GM21526 (cell line): ENCODE data around the gene SUGP2.

Experiments
- ATAC-seq: cut with Tn5 transposase; IDR thresholded peaks from one replicate; pipeline ENCODE4 v1.9.1; 2021; ENCODE audit warnings: moderate library complexity; ENCODE audit not compliant: unreplicated experiment, low FRiP score

The SUGP2 gene

DNA sequence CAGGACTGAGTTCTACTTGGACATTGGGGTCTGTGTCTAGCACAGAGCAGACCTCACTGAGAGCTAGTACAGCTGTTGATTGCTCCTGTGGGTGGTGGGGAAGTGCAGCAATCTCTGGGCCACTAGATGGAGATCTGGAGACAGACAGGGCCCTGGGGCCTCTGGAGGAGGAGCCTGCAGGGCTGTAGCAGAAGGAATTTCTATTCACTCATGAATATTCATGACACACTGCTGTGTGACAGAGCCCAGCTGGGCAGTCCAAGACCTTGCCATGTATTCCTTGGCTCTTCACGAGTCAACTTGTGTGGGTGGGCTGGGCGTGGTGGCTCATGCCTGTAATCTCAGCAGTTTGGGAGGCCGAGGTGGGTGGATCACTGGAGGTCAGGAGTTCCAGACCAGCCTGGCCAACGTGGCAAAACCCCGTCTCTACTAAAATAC lies 37.5 kb downstream of the SUGP2 start:
- ATAC-seq: no peak

GRCh38 chr19:18993115-18993514 lies 40.2 kb downstream of the SUGP2 start:
- no peak for ATAC-seq

DNA sequence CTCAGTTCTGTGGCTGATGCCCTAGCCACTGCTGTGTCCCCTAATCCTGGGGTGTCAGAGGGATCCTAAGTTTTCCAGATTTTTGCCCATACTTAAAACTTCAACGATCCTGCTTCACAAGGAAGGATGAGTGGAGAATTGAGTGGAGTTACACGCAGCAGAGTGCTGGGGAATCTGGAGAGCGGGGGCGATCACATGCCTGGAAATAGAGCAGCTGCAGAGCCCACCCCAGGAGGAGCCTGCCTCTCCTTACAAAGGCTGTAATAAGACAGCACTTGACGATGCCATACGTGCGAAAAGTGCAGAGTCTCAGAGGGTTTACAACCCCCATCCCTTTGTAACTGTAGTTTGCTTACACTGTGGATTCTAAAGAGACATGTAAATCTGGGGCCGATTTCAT lies 40.6 kb downstream of the SUGP2 start:
- no peak for ATAC-seq

DNA sequence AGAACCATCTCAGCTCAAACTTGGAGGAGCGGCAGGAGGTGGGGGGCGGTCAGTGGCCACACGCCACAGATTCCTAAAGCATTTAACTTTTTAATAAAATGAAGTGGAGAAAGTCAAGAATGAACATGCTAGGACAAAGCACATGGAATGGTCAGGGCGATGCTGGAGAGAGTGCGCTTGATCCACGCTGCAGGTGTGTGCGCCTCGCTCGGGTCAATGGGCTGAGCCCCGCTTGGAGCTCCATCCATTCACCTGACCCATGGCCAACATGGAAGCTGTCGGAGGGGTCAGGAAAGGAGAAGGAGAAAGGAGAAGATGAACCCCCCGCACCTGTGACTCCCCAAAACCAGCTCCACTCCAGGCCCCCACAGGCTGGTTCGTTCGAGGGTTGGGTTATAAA lies 41.8 kb downstream of the SUGP2 start:
- no peak for ATAC-seq

DNA sequence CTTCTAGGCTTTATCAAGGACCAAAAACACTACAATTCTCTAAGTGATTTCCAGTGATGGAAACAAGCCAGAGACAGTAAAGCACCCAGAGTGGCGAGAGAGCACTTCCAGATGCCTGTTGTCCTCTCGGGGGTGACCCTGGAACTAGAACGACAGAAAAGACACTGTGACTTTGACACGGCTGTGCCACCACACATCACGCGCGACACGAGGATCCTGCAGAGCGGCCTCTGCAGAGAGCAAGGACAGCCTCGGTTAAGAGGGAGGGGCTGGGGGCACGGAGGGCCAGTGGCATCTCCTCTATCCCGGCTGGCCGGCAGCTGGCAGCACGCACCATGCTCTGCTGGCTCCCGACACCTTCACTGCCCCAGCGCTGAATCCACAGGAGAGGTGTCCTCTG lies 42.3 kb downstream of the SUGP2 start:
- no peak for ATAC-seq

DNA sequence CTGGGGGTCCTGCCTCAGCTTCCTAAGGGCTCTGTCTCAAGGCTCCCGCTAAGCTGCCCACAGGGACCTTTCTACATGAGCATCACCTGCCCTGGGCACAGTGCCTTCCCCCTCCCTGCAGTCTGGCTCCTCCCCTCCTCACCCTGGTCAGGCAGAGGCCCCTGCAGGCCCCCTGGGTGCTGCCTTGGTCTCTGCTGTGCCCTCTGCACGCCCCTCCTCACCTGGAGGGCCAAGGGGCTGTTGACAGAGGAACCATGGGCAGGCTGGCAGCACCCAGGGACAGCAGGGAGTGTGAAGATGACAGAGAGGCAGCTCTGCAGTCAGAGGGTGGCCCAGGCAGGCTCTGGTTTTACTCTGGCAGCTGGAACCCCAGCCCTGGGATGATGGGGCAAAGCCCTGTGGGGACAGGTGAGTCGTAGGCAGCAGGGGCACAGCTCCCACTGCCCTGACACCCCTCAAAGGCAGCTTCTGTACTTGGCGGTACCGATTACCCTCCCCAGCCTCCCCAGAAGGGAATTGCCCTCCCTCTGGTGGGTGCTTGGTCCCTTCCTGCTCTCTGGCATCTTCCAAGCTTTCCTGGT lies 43.1 kb downstream of the SUGP2 start:
- ATAC-seq: no peak

DNA sequence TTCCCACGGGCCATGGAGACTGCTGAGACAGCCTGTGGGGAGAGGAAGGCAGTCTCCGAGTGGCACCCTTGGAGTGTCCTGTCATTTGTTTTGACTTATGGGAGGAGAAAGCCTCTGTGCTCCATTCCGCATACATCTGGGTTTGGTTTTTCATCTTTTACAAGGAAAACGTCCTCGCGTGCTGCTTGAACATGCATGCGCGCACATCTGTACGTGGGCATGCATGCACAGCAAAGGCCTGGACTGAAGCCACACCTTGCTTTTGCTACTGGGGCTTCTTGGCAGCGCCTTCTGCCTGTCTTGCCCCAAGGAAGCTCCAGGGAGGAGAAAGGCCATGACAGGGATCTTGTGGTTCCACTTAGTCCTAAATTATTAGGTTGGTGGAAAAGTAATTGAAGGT lies 44.0 kb downstream of the SUGP2 start:
- ATAC-seq: no peak

- ATAC-seq: no peak
These were observed 45.9 kb downstream of the SUGP2 start for GRCh38 chr19:18987456-18987855.

DNA sequence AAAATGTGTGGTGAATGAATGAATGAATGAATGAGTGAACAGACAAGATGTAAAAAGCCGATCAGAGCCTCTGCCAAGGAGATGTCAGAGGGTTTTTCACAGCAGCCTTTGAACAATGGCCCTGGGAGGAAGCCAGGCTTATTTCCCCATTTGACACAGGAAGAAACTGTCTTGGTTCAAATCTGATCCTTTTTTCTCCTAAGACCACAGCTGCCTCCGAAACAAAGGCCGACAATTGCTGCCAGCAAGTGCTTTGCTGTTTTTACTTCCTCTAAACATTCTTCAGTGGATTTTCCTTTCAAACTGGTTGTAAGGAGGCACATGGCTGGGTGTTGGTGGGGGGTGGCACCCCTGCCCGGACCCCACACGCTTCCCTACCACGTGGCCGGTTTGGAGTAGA lies 48.1 kb downstream of the SUGP2 start:
- no peak for ATAC-seq

- ATAC-seq: no peak
These were observed 49.1 kb downstream of the SUGP2 start for GRCh38 chr19:18984251-18984650.

DNA sequence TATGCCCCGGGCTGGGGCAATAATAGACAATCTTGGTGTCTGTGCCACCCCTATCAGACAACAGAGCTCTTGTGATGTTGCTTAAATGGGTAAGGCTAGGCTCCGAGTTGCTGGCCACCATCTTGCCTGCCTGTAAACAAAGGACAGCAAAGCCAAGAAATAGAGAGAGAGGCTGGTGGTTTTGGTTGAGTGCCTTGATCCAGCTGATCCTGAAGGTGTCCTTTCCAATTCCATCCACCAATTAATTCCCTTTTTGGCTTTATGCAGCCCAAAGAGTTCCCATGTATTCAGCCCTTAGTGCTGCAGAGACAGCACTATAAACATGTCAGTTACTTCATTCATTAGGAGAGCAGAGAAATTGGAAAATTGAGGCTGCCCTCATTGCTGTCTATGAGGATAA lies 50.6 kb downstream of the SUGP2 start:
- no peak for ATAC-seq

DNA sequence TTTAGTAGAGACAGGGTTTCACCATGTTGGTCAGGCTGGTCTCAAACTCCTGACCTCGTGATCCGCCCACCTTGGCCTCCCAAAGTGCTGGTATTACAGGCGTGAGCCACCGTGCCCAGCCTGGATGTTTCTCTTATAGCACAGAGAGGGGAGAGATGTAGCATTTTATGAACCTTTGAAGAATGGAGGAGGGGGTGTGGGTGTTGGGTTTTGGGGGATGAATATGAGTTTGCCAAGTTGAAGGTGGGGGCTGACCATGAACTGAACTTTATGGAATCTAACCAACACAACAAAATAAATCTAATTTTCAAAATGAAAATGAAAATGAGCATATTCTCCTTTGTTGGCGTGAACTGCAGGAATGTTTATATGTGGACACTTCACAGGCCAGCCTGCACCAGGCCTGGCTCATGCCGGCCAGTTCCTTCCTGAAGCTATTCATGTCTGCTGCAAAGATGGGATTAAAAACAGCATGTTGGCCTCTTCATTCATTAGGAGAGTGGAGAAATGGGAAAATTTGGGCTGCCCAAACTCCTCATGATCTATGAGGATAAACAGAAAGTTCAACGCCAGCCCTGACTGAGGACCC lies 52.8 kb downstream of the SUGP2 start:
- ATAC-seq: no peak

DNA sequence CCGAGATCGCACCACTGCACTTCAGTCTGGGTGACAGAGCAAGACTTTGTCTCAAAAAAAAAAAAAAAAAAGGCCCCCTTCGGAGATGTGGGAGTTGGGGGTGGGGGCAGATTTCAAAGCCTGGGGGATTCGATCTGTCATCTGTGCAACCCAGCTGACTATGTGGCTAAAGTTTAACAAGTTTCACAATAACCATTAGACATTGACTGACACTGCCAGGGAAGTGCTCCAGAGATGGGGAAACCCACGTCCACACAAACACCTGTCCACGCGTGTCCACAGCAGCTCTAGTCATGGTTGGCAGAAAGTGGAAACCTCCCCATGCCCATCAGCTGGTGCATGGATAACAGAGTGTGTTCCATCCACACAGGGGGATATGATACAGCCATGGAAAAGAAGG lies 54.7 kb downstream of the SUGP2 start:
- ATAC-seq: no peak

- no peak for ATAC-seq
These were observed 57.4 kb downstream of the SUGP2 start for GRCh38 chr19:18975869-18976268.

- ATAC-seq: no peak
These were observed 58.3 kb downstream of the SUGP2 start for GRCh38 chr19:18975011-18975410.

- no peak for ATAC-seq
These were observed 60.5 kb downstream of the SUGP2 start for GRCh38 chr19:18972851-18973250.

- no peak for ATAC-seq
These were observed 61.0 kb downstream of the SUGP2 start for GRCh38 chr19:18972301-18972811.

- ATAC-seq: no peak
These were observed 63.2 kb downstream of the SUGP2 start for GRCh38 chr19:18969931-18970659.

DNA sequence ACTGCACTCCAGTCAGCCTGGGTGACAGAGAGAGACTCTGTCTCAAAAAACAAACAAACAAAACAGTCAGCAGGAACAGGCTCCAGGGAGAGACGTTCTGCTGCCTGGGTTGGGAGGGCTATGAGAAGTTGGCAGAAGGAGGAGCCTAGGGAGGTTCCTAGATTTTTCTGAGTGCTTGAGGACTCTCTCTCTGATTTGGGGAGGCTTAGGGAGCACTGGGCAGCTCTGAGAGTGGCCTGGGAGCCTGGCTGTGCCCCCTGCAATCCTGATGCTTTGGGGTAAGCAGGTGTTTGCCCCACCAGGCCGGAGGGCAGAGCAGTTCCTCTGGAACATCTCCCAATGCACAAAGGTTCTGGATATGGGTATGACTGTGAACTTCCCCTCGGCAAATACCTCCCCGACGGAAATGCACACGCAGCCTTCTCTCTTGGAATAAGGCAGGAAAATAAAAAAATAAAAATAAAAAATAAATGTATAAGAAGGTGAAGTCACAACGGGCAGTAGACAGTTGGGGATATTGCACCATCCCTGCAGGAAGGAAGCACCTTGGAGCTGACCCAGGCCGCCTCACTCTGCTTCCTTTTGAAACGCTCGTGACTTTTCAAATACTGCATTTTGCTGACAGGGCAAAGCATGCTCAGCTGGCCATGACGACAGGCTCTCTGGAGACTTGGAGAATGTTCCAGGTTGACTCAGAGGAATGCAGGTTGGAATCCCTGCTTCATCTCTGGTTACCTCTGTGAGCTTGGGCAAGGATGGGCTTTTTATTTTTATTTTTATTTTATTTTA lies 65.8 kb downstream of the SUGP2 start:
- no peak for ATAC-seq

- no peak for ATAC-seq
These were observed 67.0 kb downstream of the SUGP2 start for GRCh38 chr19:18966307-18966706.

DNA sequence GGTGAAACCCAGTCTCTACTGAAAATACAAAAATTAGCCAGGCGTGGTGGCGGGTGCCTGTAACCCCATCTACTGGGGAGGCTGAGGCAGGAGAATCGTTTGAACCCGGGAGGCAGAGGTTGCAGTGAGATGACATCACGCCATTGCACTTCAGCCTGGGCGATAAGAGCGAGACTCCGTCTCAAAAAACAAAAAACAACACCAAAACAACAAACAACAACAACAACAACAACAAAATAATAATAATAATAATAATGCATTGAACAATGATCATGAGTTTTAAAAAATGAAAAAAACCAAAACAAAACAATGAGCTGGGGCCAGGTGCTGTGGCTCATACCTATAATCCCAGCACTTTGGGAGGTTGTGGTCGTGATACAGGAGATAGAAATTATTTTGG lies 69.2 kb downstream of the SUGP2 start:
- ATAC-seq: no peak
